AML-193 (cell line): ENCODE results near the gene ASPM.
"Not testable (repeated sequence)": the region's sequence is repeated elsewhere in the genome, so short reads cannot be mapped to it uniquely, and the experiment has no call there.

Experiments used
- DNase-seq, 2 experiments: peaks; one replicate each; lab custom pipeline; 2025; lab: John Stamatoyannopoulos, UW

ASPM gene

DNA sequence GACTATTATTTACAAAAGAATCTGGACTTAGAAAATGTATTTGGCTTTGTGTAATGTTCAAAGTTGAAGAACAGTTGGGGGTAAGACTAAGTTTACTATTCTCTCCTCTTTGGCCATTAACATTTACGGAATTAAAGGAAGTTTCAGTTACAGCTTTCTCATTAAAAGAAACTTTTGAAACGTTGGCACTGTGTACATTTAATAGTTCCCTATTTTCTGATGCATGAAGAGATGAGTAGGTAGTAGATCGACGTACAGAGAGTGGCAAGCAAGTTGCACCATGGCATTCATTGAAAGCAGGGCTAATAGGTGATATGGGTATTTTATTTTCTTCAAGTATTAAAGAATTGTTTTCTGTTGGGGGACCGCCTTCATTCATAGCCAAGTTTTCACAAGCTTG is 3.2 kb downstream of the ASPM start:
- DNase-seq = peak; percentile 4 to 21

DNA sequence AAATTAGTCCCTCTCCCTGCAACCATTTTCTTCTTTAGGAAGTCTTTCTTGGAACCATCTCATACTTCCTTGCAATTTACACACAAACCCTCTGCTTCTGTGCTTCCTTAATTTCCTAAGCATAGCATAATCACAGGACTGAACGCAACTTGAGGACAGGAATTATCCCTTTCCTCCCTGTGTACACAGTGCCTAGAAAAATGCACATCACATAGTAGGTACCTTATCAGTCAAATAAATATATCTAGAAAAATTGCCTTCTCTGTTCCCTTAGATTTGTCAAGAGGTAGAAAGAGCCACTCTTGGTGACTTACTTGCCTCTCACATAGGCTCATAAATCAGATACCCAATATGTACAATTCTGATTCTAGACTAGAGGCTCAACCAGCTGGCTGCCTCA is 4.9 kb downstream of the ASPM start:
- no peak for DNase-seq

DNA sequence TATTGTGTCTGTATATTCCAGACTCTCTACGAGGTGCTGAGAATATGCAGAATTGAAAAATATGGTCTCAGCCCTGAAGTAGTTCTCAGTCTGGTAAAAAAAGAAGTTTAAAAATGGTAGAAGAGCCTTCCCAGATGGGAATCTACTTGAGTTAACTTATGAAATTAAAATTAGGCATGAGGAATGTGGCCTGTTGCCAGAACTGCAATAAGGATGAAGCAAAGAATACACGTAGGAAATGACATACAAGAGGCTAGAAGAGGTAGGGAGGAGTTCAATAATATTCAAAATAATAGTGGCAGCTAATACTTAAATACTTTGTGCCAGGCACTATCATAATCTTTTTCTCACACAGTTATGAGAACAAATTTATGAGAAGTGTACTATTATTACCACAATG is 6.3 kb downstream of the ASPM start:
- DNase-seq = no peak

DNA sequence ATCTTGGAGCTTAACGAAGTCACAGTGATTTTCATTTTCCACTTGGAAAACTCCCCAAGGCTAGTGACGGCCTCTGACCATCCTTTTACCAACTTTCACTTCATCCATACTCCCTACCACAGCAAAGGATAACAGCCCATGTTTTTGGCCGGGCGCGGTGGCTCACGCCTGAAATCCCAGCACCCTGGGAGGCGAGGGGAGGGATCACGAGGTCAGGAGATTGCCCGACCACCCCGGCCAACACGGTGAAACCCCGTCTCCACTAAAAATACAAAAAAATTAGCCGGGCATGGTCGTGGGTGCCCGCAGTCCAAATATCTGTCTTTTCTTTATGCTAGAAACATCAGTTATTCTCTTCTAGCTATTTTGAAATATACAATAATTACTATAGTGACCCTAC is 7.3 kb downstream of the ASPM start:
- DNase-seq = no peak

DNA sequence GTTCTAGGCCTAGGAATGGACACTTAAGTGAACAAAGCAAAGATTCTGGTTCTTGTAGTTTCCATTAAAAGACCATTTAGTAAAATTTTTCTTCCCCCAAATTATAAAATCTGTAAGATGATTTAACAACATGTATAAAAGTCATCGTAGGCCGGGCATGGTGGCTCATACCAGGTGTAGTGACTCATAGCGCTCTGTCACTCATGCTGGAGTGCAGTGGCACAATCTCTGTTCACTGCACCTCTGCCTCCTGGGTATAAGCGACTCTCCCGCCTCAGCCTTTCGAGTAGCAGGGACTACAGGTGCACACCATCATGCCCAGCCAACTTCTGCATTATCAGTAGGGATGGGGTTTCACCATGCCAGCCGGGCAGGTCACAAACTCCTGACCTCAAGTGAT is 9.1 kb downstream of the ASPM start:
- DNase-seq = no peak

DNA sequence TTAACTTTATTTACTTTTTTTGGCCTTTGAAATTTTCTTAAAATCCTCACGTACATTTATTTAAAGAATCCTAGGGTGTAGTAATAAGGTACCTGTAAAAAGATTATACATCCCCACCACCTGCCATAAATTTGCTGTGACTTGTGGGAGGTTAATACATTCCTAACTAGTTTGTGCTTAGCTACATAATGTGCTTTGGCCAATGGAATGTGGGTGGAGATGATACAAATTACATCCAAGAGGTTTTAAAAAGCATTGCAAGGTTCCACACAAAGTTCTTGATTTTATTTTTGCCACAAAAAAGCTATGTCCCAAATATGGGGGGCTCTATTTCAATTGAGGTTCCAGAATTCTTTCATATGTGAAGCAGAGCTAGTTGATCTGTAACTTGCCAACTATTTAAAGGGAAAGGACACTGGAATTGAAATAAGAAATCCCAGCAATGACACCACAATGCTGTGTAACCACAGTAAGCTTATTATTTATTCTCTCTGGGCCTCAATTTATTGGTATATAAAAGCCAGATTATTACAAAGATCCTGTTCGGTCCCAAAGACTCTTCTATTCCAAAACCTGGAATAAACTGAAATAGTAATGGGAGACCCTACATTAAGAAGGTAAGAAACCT is 15.7 kb downstream of the ASPM start:
- no peak for DNase-seq

DNA sequence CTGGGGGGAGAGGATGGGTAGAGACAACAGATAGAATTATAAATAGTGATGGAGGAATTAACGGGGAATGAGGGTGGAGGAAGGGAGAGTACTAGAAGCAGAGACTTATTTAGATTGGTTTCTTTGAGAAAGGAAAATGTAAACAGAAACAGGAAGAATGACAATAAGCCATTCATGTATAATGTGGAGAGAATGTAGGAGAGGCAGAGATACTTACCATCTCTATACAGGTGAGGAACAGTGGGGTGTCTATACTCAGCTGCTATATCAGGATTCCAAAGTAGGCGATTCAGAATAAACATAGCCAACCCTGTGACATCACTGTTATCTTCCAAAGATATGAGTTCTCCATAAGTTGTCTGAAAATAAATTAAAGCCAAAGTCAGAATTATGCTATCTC is 16.8 kb downstream of the ASPM start:
- no peak for DNase-seq

DNA sequence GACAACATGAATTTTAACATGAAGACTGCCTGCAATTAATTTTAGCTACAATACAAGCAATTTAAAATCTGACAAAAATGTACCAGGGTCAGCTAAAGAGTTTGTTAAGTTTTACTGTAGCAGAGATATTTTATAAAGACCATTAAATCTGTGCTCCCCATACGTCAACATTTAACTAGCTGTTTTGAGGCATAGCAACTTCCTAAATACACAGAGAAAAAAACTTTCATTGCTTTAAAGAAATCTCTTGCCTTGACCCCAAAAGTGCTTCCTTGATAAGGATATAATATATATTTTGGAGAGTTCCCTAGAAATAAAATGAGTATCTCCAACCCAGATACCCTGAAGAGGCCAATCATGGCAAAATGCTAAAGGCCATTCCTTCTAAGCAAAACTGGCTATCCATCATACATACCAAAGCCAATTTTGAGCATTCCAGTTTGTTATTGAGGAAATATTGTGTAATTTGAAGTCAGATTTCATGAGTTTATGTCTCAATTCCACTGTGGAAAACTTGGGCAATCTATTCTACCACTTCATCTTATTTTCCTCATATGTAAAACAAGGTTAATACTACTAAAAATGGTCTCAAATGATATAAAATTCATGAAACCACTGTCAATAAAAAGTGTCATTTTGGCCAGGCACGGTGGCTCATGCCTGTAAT is 19.1 kb downstream of the ASPM start:
- no peak for DNase-seq

DNA sequence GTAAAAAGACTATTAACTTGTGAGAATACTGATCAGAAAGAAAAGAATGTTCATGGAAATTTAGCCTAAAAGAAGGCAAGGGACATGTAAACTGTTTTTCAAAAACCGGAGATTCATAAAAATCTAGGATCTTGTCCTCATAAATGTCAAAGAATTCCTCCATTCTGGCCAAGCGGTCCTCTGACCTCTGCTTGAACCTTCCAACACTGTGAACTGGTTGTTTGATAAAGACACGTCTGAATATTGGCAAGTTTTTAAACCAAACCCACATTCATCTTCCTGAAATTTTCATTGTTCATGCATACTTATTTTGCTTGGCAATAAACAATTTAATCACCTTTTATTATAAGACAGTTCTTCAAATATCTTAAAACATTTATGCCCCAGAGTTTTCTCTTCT is 19.8 kb downstream of the ASPM start:
- no peak for DNase-seq

DNA sequence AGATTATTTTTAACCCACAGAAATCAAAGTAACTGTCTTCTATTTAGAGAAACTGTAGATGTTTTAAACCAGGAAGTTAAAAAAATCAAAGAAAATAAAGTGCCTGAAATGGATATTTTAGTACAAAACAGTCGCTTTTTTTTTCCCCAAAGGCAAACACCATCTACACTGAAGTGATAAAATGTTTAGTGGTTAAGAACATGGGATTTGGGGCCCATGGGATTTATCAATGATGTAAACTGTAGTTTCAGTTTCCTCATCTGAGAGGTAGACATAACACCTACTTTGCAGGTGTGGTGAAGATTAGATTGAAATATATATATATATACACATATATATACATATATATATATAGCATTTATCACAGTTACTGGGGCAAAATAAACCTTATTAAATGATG is 22.1 kb downstream of the ASPM start:
- no peak for DNase-seq

DNA sequence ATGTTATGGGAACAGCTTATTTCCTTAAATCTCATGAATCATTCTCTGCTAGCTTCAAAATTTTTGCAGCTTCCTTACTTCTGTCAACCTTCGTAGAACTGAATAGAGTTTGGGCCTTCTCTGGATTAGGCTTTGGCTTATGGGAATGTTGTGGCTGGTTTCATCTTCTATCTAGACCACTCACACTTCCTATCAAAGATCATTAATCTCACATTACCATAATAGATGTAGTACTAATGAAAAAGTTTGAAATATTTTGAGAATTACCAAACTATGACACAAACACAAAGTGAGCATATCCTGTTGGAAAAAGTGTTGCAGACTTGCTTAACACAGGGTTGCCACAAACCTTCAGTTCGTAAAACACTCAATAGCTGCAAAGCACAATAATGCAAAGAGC is 30.3 kb downstream of the ASPM start:
- no peak for DNase-seq

DNA sequence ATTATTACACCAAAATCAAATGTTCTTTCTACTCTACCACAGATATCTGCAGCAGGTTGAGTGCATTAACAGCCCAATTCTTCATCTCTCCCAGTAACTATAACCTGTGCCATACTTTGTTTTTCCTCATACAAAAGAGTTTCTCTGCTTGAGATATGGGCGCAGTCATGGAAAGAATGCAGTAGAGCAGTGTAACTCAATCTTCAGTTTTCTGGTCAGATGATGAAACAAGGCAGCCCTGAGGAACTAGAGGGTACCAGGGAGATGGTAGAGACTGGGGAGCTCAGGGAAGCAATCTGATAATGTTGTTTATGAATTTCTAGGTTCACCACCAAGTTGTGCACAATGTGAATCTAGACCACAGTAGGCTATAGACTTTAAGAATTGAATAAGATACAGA is 39.6 kb downstream of the ASPM start:
- no peak for DNase-seq

DNA sequence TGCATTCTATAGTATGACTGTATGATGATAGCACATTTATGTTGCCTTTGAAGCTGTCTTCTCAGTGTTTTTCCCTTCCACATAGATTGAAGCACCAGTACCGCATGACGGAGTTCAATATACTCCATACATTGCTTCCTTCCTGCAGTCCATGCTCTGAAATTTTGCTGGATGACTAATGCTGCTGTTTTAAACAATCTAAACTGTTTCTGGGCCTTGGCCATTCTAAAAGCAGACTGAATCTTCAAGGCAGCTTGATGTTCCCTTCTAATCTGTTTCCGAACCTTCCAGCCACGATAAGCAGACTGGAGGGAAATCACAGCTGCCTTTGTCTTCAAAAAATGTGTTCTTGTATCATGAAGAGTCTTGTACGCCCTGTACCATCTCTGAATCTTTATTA is 43.2 kb downstream of the ASPM start:
- DNase-seq = no peak

DNA sequence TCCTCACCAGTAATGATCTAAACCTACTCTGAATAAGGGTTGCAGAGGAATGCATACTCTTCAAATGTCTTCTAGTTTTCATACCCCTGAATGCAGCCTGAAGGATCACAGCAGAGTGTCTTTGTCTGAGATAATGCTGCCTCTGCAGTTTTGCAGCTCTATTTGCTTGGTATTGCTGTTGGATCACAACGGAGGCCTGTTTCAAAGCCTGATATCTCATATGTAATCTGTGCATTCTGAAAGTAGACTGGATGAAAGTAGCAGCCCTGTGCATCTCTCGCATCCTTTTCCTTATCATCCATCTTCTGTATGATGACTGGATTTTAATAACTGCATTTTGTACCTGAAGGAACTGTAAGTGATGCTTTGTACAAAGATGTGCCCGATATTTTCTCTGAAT is 44.5 kb downstream of the ASPM start:
- DNase-seq = no peak

DNA sequence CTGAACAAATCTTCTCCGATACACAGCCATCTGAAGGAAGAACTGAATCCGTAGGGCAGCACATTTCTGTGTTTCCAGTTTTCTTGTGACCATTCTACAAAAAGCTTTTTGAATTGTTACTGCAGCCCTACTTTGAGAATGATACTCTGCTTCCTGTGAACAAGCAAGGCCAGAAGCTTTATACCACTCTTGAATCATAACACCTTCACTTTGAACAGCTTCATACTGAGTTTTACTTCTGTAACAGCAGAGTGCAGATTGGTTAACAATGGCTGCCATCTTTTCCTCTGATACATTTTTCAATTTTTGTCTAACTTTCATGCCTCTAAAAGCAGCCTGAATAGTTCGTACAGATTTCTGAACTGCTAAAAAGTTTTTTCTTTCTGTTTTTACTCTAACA is 45.8 kb downstream of the ASPM start:
- no peak for DNase-seq

DNA sequence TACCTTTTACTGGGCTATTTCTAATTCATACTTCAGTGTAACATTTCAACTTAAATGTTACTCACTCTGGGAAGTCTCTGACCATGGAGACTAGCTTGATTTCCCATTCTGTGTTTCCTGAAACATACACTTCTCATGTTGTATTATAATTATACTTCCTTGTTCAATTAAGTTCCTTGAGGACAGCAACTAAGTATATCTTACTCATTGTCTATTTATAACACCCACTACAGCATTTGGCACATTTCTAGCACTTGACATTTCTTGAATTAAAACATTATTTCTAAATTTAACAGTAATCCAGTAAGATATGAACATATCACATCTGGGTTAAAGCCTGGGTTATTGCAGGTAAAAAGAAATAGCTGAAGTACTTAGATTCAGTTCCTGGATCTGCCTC is 47.0 kb downstream of the ASPM start:
- DNase-seq = no peak

DNA sequence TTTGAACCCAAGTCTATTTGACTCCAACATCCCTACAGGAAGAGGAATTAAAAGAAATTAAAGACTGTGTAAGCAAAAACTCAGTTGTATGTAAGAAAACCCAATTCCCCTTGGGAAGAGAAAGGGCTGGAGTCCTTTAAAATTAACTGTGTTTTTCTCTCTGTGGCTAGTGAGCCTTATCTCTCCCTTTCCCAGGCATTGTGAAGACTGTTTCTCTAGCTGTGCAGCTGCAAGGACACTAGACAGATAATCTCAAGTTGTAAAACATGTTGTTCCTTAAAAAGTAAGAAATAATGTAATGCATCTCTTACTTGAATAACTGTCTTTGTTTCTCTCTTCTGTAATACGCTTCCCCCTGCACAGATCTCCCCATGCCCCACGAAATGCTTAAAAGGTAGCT is 49.5 kb downstream of the ASPM start:
- DNase-seq = not testable (repeated sequence)

DNA sequence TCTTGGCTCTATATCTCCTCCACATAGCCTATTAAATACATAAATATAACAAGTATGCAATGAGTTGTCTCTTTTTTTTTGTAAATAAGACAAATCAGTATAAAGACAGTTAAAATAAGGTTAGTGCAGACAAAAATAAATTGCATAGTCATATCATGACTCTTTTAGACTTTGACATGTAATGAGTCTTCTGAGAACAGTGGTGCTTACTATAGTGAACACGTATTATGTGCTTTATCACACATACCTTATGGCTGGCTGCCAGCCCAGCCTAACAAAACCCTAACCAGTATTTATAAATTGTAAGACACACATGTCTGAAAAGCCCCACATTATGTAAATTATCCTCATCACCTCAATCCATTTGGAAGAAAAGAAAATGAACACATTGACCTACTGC is 50.3 kb downstream of the ASPM start:
- DNase-seq = no peak

DNA sequence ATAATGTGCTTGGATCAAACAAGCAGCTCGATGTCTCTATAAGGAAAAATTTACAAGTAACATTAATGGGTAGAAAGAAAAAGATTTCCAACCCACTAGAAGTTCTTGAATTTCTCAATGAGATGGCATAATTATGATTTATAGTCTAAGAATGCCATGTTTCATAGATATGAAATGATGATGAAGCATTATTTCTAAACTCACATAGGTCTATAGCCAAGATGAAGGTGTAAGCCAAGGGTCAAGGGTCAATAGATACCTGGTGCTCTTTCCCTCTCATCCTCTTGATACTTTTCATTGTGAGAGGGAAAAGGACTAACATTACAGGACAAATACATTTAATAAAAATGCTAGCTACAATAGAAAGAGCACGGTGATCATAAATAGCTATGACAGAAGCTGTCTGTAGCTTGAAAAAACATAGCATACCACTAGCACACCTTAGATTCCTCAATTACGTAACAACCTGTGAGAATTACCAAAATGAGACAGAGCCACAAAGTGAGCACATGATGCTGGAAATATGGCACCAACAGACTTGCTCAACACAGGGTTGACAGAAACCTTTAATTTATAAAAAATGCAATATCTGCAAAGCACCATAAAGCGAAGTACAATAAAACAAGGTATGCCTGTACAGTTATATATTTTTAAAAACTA is 53.1 kb downstream of the ASPM start:
- DNase-seq = no peak

DNA sequence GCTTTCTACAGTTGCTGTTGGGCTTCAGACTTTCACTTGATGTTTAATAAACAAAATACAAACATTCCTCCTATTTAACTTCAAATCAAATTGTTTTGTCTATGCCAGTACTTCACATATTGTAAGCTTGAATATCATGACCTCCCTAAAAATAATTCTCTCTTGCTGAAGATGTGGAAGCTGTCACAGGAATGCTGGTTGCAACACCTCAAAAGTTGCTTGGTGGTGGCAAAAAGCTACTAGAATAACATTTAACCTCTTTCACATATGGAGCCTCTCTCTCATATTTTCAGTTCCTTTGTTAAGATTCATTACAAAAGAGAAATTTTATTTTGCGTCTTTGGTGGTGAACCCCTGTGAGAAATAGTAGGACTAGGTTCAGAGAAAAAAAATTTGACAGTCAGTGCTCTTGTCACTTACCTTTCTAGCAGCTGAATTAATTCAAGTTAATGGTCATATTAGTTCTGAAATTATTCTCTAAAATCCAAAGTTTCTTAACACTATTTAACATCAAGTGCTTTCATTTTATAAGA is 53.9 kb downstream of the ASPM start:
- no peak for DNase-seq

DNA sequence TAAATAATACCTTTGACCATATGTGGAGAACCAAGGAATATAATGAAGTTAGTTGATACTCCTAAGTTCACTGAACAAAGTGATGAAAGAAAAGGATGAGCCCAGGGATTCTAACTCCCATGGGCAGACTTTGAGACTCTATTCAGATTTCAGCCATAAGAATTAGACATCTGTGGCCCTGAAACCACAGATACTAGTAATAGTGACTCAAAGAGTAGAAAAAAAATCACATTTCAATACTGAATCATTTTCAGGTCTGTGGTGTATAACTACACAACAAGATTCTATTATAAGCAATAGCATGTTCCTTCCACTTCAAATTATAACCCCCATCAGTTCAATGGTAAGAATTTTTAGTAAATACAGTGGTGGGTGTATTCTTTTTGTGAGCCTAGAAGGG is 63.0 kb downstream of the ASPM start:
- no peak for DNase-seq

DNA sequence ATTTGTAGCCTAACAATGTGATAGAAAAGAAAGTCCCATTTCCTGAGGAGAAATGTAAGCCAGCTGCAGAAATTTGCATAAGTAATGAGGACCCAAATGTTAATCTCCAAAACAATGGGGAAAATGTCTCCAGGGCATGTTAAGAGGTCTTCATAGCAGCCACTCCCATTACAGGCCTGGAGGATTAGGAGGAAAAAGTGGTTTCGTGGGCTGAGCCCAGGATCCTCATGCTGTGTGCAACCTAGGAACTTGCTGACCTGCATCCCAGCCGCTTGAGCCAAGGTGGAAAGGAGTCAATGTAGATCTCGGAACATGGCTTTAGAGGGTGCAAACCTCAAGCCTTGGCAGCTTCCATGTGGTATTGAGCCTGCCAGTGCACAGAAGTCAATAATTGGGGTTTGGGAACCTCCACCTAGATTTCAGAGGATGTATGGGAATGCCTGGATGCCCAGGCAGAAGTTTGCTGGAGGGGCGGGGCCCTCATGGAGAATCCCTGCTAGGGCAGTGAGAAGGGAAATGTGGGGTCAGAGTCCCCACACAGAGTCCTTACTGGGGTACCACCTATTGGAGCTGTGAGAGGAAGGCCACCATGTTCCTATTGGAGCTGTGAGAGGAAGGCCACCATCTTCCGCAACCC is 65.2 kb downstream of the ASPM start:
- DNase-seq = no peak

DNA sequence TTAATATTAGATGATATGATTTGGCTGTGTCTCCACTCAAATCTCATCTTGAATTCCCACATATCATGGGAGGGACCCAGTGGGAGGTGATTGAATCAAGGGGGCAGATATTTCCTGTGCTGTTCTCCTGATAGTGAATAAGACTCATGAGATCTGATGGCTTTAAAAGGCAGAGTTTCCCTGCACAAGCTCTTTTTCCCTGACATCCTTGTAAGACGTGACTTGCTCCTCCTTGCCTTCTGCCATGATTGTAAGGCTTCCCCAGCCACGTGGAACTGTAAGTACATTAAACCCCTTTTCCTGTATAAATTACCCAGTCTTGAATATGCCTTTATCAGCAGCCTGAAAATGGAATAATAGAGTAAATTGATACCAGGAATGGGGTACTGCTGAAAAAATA is 66.1 kb downstream of the ASPM start:
- DNase-seq = no peak
